IPS-NIHi11 (cell line): ENCODE measurements around the gene TRIM26.
"Not testable (repeated sequence)": the region's sequence is repeated elsewhere in the genome, so short reads cannot be mapped to it uniquely, and the experiment has no call there.

ENCODE experiments used
- DNase-seq: peaks from one replicate; pipeline ENCODE4 v3.0.0; 2012; ENCODE audit warnings: mixed read lengths, low spot score

The TRIM26 gene

GRCh38 chr6:30152910-30153610 is 60.1 kb downstream of the TRIM26 start:
- no peak for DNase-seq

- DNase-seq, result no peak
Observed at GRCh38 chr6:30152016-30152673, 61.1 kb downstream of the TRIM26 start.

- DNase-seq, result no peak
Observed at GRCh38 chr6:30151580-30151979, 61.6 kb downstream of the TRIM26 start.

GRCh38 chr6:30150671-30151395 is 62.4 kb downstream of the TRIM26 start:
- DNase-seq, result no peak

- no peak for DNase-seq
Observed at GRCh38 chr6:30149858-30150550, 63.2 kb downstream of the TRIM26 start.

GRCh38 chr6:30149234-30149633 is 64.0 kb downstream of the TRIM26 start:
- no peak for DNase-seq

- DNase-seq, result no peak
Observed at GRCh38 chr6:30147096-30147495, 66.1 kb downstream of the TRIM26 start.

GRCh38 chr6:30145818-30146217 is 67.4 kb downstream of the TRIM26 start:
- peak; percentile 32 for DNase-seq

- DNase-seq, result no peak
Observed at GRCh38 chr6:30144811-30145210, 68.4 kb downstream of the TRIM26 start.

- DNase-seq, result no peak
Observed at GRCh38 chr6:30143780-30144179, 69.4 kb downstream of the TRIM26 start.

GRCh38 chr6:30142665-30143064 is 70.5 kb downstream of the TRIM26 start:
- DNase-seq, result no peak

GRCh38 chr6:30140240-30140639 is 73.0 kb downstream of the TRIM26 start:
- DNase-seq, result not testable (repeated sequence)

GRCh38 chr6:30136570-30137286 is 76.5 kb downstream of the TRIM26 start:
- no peak for DNase-seq

GRCh38 chr6:30135757-30136156 is 77.4 kb downstream of the TRIM26 start, which contains the start of gene TRIM40:
Gene TRIM40 (plus strand): TSS chr6:30136140. CDS start chr6:30137037, 897 bp downstream.
- no peak for DNase-seq

GRCh38 chr6:30135147-30135546 is 78.1 kb downstream of the TRIM26 start:
- DNase-seq, result no peak
